OCI-LY7 (cell line): ENCODE measurements around the gene REC114.

Source experiments
- EZH2phosphoT487 ChIP-seq: fragments of 200-600 bp; sonication (generic); IDR thresholded peaks from 2 replicates; pipeline ENCODE4 v1.6.1; 2018; ENCODE audit warnings: low read depth, borderline replicate concordance, mild to moderate bottlenecking, mixed run types, antibody characterized with exemption, low read length, moderate library complexity, mixed read lengths
- TF ChIP-seq, protein P1 (sequence below): fragments of 200-600 bp; sonication (generic); conservative IDR thresholded peaks from 2 replicates; pipeline ENCODE4 v1.5.1; 2014; ENCODE audit warnings: mild to moderate bottlenecking, antibody characterized with exemption, low read length, moderate library complexity, mixed read lengths

GRCh38 chr15:73589766-73590165, 146.8 kb downstream of the REC114 start:
- TF ChIP-seq, protein P1, sequence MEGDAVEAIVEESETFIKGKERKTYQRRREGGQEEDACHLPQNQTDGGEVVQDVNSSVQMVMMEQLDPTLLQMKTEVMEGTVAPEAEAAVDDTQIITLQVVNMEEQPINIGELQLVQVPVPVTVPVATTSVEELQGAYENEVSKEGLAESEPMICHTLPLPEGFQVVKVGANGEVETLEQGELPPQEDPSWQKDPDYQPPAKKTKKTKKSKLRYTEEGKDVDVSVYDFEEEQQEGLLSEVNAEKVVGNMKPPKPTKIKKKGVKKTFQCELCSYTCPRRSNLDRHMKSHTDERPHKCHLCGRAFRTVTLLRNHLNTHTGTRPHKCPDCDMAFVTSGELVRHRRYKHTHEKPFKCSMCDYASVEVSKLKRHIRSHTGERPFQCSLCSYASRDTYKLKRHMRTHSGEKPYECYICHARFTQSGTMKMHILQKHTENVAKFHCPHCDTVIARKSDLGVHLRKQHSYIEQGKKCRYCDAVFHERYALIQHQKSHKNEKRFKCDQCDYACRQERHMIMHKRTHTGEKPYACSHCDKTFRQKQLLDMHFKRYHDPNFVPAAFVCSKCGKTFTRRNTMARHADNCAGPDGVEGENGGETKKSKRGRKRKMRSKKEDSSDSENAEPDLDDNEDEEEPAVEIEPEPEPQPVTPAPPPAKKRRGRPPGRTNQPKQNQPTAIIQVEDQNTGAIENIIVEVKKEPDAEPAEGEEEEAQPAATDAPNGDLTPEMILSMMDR: no peak
- no peak for TF ChIP-seq EZH2phosphoT487
